ENCODE data around the gene DENND4C.

The DENND4C gene

GRCh38 chr9:19420877-19421276 lies 190.4 kb downstream of the DENND4C start:
- no peak for DNase-seq

Data from NCI-H2227 treated with DMSO at 0.1 percent for 48 hours (cell line).